ENCODE results near the gene SLC10A1.

Gene SLC10A1

GRCh38 chr14:69775012-69775411, 22.0 kb downstream of the SLC10A1 start:
- TF ChIP-seq SIN3A (IDR thresholded peaks at IDR 0.05; ENCODE audit: borderline replicate concordance, insufficient read depth, low read length) (no peak), POLR2AphosphoS5 (IDR thresholded peaks at IDR 0.05; ENCODE audit: low read depth, low read length) (no peak), TAF1 (IDR thresholded peaks at IDR 0.05; ENCODE audit: borderline replicate concordance, insufficient read depth, low read length) (no peak), FOXP2 (optimal IDR thresholded peaks at IDR 0.05; ENCODE audit: borderline replicate concordance, extremely low read depth, extremely low read length, insufficient read depth) (no peak)
- TF ChIP-seq, protein P1, sequence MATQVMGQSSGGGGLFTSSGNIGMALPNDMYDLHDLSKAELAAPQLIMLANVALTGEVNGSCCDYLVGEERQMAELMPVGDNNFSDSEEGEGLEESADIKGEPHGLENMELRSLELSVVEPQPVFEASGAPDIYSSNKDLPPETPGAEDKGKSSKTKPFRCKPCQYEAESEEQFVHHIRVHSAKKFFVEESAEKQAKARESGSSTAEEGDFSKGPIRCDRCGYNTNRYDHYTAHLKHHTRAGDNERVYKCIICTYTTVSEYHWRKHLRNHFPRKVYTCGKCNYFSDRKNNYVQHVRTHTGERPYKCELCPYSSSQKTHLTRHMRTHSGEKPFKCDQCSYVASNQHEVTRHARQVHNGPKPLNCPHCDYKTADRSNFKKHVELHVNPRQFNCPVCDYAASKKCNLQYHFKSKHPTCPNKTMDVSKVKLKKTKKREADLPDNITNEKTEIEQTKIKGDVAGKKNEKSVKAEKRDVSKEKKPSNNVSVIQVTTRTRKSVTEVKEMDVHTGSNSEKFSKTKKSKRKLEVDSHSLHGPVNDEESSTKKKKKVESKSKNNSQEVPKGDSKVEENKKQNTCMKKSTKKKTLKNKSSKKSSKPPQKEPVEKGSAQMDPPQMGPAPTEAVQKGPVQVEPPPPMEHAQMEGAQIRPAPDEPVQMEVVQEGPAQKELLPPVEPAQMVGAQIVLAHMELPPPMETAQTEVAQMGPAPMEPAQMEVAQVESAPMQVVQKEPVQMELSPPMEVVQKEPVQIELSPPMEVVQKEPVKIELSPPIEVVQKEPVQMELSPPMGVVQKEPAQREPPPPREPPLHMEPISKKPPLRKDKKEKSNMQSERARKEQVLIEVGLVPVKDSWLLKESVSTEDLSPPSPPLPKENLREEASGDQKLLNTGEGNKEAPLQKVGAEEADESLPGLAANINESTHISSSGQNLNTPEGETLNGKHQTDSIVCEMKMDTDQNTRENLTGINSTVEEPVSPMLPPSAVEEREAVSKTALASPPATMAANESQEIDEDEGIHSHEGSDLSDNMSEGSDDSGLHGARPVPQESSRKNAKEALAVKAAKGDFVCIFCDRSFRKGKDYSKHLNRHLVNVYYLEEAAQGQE (IDR thresholded peaks at IDR 0.05; ENCODE audit: insufficient read depth in 1 of 2, low read depth in 2 of 2, low read length in 2 of 2) = no peak

DNA sequence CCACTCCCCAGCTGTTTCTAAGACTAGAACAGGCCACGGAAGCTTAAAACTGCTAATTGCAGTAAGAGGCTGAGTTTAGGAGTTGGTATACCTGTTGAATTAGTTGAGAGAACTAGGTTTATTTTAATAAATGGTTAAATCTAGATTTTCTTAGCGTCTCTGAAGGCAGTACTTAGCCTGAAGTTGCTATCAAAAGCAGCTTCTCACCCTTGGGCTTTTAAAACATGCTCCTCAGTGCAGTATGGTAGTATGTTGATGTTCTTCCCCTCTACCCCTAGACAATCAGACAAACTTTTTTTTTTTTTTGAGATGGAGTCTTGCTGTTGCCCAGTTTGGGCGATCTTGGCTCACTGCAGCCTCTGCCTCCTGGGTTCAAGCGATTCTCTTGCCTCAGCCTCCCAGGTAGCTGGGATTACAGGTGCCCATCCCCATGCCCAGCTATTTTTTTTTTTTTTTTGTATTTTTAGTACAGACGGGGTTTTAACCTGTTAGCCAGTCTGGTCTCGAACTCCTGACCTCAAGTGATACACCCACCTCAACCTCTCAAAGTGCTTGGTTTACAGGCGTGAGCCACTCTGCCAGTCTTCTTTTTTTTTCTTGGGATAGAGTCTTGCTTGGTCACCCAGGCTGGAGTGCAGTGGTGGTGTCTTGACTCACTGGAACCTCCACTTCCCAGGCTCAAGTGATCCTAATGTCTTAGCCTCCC, 23.3 kb downstream of the SLC10A1 start:
- TF ChIP-seq, protein P1 (IDR thresholded peaks at IDR 0.05; ENCODE audit: insufficient read depth in 1 of 2, low read depth in 2 of 2, low read length in 2 of 2) = no peak
- no peak for TF ChIP-seq SIN3A (IDR thresholded peaks at IDR 0.05; ENCODE audit: borderline replicate concordance, insufficient read depth, low read length)
- TF ChIP-seq TAF1 (IDR thresholded peaks at IDR 0.05; ENCODE audit: borderline replicate concordance, insufficient read depth, low read length) = no peak
- TF ChIP-seq FOXP2 (optimal IDR thresholded peaks at IDR 0.05; ENCODE audit: borderline replicate concordance, extremely low read depth, extremely low read length, insufficient read depth) = no peak
- no peak for TF ChIP-seq POLR2AphosphoS5 (IDR thresholded peaks at IDR 0.05; ENCODE audit: low read depth, low read length)

GRCh38 chr14:69772082-69773017, 24.7 kb downstream of the SLC10A1 start:
- TF ChIP-seq SIN3A (IDR thresholded peaks at IDR 0.05; ENCODE audit: borderline replicate concordance, insufficient read depth, low read length) = no peak
- TF ChIP-seq POLR2AphosphoS5 (IDR thresholded peaks at IDR 0.05; ENCODE audit: low read depth, low read length) = no peak
- TF ChIP-seq, protein P1 (IDR thresholded peaks at IDR 0.05; ENCODE audit: insufficient read depth in 1 of 2, low read depth in 2 of 2, low read length in 2 of 2) = no peak
- no peak for TF ChIP-seq FOXP2 (optimal IDR thresholded peaks at IDR 0.05; ENCODE audit: borderline replicate concordance, extremely low read depth, extremely low read length, insufficient read depth)

GRCh38 chr14:69771136-69771535, 25.9 kb downstream of the SLC10A1 start:
- TF ChIP-seq, protein P1 (IDR thresholded peaks at IDR 0.05; ENCODE audit: insufficient read depth in 1 of 2, low read depth in 2 of 2, low read length in 2 of 2) = no peak
